ENCODE results near the gene MPG. TPM values are rescaled to one million over a fixed set of nuclear protein-coding genes. Genes with fewer than 3 reads are reported as not detected.

Gene MPG
- total and polyA plus RNA-seq, 10 donors = 34.8 to 122 (median 69.9) TPM

DNA sequence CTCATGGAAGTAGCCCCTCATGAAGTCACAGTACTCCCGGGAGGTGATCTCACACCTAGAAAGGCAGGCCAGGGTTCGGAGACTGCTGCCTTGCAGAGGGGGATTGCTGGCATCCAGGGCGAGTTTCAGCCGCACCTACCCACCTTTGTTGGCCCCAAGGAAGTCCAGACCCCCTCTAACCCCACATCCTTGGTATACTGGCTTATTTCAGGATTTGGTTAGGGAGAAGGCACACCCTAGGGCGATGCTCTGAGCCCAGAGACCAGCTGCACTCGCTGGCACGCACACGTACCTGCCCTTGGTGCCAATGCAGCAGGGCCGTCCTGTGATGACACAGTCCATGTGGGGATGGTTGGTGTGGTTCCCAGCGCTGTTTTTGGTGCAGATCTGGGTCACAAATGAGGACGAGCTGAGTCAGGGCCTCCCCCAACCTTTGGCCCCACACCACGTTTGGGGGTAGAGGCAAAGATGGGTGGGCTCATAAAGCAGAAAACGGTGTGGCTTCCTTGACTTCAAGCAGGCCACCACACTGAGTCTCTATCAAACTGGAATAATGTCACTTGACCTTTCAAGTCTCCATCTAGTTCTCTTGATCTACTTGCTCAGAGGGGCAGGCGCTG is 18.5 kb upstream of the MPG start:
- Histone ChIP-seq H3K36me3 (peaks cover 0 to 88% (median 33%) of the 10 kb centered on the region in 6 donors), H3K9me3 (no peaks in the 10 kb centered on the region), H3K27me3 (replicated peaks in 1 of 7) (no peaks in the 10 kb centered on the region), H3K4me1 (peaks cover 0 to 12% (median 5%) of the 10 kb centered on the region in 6 donors), H3K4me3 (no peak overlapping the region), H3K27ac (no peak overlapping the region)
- intact Hi-C loops (cut with DNase I; ENCODE audit: low total_unique reads) = no loop called here
- WGBS, 5 donors = 84 to 93% (median 91%) methylated on average over 12 to 14 of the region's 14 CpGs
- TF ChIP-seq POLR2A (IDR thresholded peaks at IDR 0.05) (no peak), POLR2AphosphoS5 (IDR thresholded peaks at IDR 0.05) (no peak)
- TF ChIP-seq, protein P1, sequence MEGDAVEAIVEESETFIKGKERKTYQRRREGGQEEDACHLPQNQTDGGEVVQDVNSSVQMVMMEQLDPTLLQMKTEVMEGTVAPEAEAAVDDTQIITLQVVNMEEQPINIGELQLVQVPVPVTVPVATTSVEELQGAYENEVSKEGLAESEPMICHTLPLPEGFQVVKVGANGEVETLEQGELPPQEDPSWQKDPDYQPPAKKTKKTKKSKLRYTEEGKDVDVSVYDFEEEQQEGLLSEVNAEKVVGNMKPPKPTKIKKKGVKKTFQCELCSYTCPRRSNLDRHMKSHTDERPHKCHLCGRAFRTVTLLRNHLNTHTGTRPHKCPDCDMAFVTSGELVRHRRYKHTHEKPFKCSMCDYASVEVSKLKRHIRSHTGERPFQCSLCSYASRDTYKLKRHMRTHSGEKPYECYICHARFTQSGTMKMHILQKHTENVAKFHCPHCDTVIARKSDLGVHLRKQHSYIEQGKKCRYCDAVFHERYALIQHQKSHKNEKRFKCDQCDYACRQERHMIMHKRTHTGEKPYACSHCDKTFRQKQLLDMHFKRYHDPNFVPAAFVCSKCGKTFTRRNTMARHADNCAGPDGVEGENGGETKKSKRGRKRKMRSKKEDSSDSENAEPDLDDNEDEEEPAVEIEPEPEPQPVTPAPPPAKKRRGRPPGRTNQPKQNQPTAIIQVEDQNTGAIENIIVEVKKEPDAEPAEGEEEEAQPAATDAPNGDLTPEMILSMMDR (IDR thresholded peaks at IDR 0.05 in 8 of 11, conservative IDR thresholded peaks at IDR 0.05 in 3 of 11) = no peak
- DNase-seq = no peak

DNA sequence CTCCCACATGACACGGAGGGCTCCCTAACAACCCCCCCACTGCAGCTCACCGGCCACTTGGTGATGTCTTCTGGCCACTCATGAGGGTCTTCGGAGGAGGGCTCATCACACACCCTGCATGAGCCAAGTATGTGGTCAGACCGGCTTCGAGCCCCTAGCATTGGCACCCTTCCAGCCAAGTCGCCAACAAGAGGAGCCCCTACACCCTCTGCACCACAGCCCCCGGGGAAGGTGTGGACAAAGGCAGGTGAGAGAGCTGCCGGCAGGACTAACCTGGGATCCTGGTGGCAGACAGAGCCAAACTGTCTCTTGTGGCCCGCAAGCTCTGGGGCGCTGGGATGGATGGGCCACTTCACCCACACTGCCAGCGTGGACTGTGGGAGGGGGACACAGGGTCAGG is 17.9 kb upstream of the MPG start:
- DNase-seq = peak; percentile 55
- peaks cover 0 to 7% (median 0%) of the 10 kb centered on the region in 6 donors for H3K4me1 ChIP-seq
- 84 to 91% (median 88%) methylated on average over 9 to 11 of the region's 11 CpGs for WGBS, 5 donors
- peaks cover 0 to 90% (median 33%) of the 10 kb centered on the region in 6 donors for H3K36me3 ChIP-seq
- no peaks in the 10 kb centered on the region for H3K9me3 ChIP-seq
- intact Hi-C loops (cut with DNase I; ENCODE audit: low total_unique reads) = no loop called here
- TF ChIP-seq POLR2AphosphoS5 (IDR thresholded peaks at IDR 0.05) (no peak), POLR2A (IDR thresholded peaks at IDR 0.05) (no peak)
- TF ChIP-seq, protein P1 (IDR thresholded peaks at IDR 0.05 in 8 of 11, conservative IDR thresholded peaks at IDR 0.05 in 3 of 11) = no peak
- H3K27ac ChIP-seq = no peak overlapping the region
- H3K4me3 ChIP-seq = no peak overlapping the region
- no peaks in the 10 kb centered on the region for H3K27me3 ChIP-seq (replicated peaks in 1 of 7)

DNA sequence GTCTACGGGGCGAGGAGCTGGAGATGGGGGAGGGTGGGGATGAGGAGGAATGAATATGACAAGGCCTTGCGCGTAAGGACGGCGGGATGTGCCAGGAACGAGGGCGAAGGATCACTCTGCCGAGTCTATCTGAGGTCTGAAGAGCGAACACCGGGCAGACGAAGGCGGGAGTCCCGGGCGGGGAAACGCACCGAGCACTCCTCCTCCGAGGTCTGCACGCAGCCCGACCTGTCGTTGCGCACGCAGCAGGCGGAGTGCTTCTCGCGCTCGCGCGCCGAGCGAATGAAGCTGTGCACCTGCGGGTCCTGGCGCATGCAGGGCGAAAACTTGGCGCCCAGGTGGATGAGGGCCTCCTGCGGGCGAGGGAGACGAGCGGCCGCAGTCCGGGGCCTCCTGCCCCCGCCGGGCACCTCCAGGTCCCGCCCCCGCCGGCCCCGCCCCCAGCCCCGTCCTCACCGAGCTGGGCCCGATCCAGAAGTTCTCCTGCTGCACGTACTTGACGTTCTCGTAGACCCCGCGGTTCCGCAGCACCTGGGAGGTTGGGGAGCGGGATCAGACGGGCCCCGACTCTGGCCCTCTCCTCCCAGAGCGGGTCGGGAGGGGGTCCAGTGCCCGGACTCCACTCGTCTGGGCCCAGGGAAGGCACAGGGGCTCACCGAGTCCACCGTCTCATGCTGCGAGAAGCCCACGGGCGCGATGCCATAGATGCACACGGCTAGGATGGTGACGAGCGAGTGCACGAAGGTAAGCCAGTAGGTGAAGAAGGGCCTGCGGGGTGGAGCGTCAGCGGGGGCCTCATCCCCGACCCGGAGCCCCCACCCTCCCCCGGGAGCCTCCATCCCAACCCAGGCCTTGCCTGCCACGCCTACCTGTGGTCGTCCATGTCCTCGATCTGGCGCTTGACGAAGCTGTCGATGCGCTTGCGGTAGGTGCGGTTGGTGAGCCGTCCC is 16.8 kb upstream of the MPG start:
- peak; percentile 70 for DNase-seq
- Histone ChIP-seq H3K4me1 (peaks cover 0 to 11% (median 9%) of the 10 kb centered on the region in 6 donors), H3K4me3 (no peak overlapping the region), H3K27me3 (replicated peaks in 1 of 7) (no peaks in the 10 kb centered on the region), H3K27ac (no peak overlapping the region), H3K9me3 (no peaks in the 10 kb centered on the region), H3K36me3 (peaks cover 0 to 81% (median 25%) of the 10 kb centered on the region in 6 donors)
- intact Hi-C loops (cut with DNase I; ENCODE audit: low total_unique reads) = no loop called here
- TF ChIP-seq, protein P1 (IDR thresholded peaks at IDR 0.05 in 8 of 11, conservative IDR thresholded peaks at IDR 0.05 in 3 of 11) = no peak
- TF ChIP-seq POLR2A (IDR thresholded peaks at IDR 0.05) = no peak
- TF ChIP-seq POLR2AphosphoS5 (IDR thresholded peaks at IDR 0.05) = no peak
- WGBS, 5 donors = 90 to 93% (median 92%) methylated on average over 71 to 89 of the region's 89 CpGs

DNA sequence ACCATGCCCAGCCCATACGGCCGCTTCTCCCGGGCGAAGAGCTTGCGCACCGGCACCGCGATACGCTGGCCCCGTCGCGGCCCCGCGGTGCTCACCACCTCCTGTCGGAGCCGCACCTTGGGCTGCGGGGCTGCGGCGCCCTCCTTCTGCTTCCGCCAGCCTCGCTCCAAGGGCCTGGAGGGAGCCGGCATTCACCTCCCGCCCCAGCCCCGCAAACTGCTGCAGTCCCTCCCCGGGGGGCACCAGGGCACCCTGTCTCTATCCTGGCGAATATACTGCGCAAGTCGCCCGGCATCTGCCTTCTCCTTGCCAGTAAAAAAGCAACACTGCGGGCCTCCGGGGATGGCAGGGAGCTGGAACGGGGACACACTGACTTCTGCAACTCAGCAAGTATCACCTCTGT is 16.1 kb upstream of the MPG start:
- no peak overlapping the region for H3K4me3 ChIP-seq
- 94 to 96% (median 95%) methylated on average over 25 to 32 of the region's 32 CpGs for WGBS, 5 donors
- no peak for TF ChIP-seq POLR2AphosphoS5 (IDR thresholded peaks at IDR 0.05)
- no peak for TF ChIP-seq POLR2A (IDR thresholded peaks at IDR 0.05)
- TF ChIP-seq, protein P1 (IDR thresholded peaks at IDR 0.05 in 8 of 11, conservative IDR thresholded peaks at IDR 0.05 in 3 of 11) = no peak
- DNase-seq = peak; percentile 47
- peaks cover 0 to 74% (median 18%) of the 10 kb centered on the region in 6 donors for H3K36me3 ChIP-seq
- H3K4me1 ChIP-seq = peaks cover 0 to 18% (median 11%) of the 10 kb centered on the region in 6 donors
- H3K27me3 ChIP-seq (replicated peaks in 1 of 7) = no peaks in the 10 kb centered on the region
- H3K9me3 ChIP-seq = no peaks in the 10 kb centered on the region
- intact Hi-C loops (cut with DNase I; ENCODE audit: low total_unique reads) = no loop called here
- H3K27ac ChIP-seq = no peak overlapping the region
